ENCODE results near the gene KNOP1. TPM values are rescaled to one million over a fixed set of nuclear protein-coding genes. Genes with fewer than 3 reads are reported as not detected.

The KNOP1 gene
- total RNA-seq, 5 donors from 2014 or later (not counting 1 experiment from before 2014, with no cell fraction given) = 8.2 to 20.4 (median 18.6) TPM

- ChIA-PET POLR2A (no interaction called here), CTCF (no interaction called here)
- Mint-ChIP-seq H3K9me3 (no peaks in the 10 kb centered on the region), H3K4me1 (peaks cover 0 to 4% (median 0%) of the 10 kb centered on the region in 3 donors), H3K27ac (no peak overlapping the region), H3K36me3 (peaks cover 60% of the 10 kb centered on the region), H3K27me3 (no peaks in the 10 kb centered on the region), H3K4me3 (no peak overlapping the region)
- Histone ChIP-seq H3K4me1 (ENCODE audit: control insufficient read depth in 1 of 2, extremely low read depth in 1 of 2, insufficient read depth in 2 of 2, low read length in 2 of 2) (no peaks in the 10 kb centered on the region), H3K27ac (ENCODE audit: low read length) (no peak overlapping the region), H3K27me3 (replicated peaks in 1 of 2; ENCODE audit: control insufficient read depth in 2 of 2, extremely low read depth in 1 of 2, insufficient read depth in 2 of 2, low read length in 1 of 2) (no peaks in the 10 kb centered on the region), H3K36me3 (ENCODE audit: control insufficient read depth in 2 of 2, extremely low read depth in 1 of 2, insufficient read depth in 1 of 2, low read length in 1 of 2) (peaks cover 0 to 11% of the 10 kb centered on the region in 2 donors), H3K4me3 (ENCODE audit: control insufficient read depth in 1 of 2, extremely low read depth in 1 of 2, low read length in 1 of 2) (no peak overlapping the region), H3K9me3 (no peaks in the 10 kb centered on the region)
- no peak for DNase-seq
- ATAC-seq (replicated peaks in 1 of 4) = no peak
- no CpG with 5 or more reads among the region's 1 CpG for WGBS (ENCODE audit: insufficient coverage)
Observed at GRCh38 chr16:19659554-19659953, 58.5 kb downstream of the KNOP1 start.

- no peaks in the 10 kb centered on the region for H3K9me3 Mint-ChIP-seq
- Histone ChIP-seq H3K4me1 (ENCODE audit: control insufficient read depth in 1 of 2, extremely low read depth in 1 of 2, insufficient read depth in 2 of 2, low read length in 2 of 2) (no peaks in the 10 kb centered on the region), H3K27me3 (replicated peaks in 1 of 2; ENCODE audit: control insufficient read depth in 2 of 2, extremely low read depth in 1 of 2, insufficient read depth in 2 of 2, low read length in 1 of 2) (no peaks in the 10 kb centered on the region), H3K9me3 (no peaks in the 10 kb centered on the region), H3K27ac (ENCODE audit: low read length) (no peak overlapping the region), H3K4me3 (ENCODE audit: control insufficient read depth in 1 of 2, extremely low read depth in 1 of 2, low read length in 1 of 2) (no peak overlapping the region), H3K36me3 (ENCODE audit: control insufficient read depth in 2 of 2, extremely low read depth in 1 of 2, insufficient read depth in 1 of 2, low read length in 1 of 2) (peaks cover 7 to 28% of the 10 kb centered on the region in 2 donors)
- POLR2A ChIA-PET = no interaction called here
- H3K27ac Mint-ChIP-seq = no peak overlapping the region
- 100% methylated on average over 3 of the region's 4 CpGs for WGBS (ENCODE audit: insufficient coverage)
- H3K36me3 Mint-ChIP-seq = peaks cover 67% of the 10 kb centered on the region
- H3K4me3 Mint-ChIP-seq = no peak overlapping the region
- no peaks in the 10 kb centered on the region for H3K27me3 Mint-ChIP-seq
- no peak for DNase-seq
- peaks cover 0 to 4% (median 0%) of the 10 kb centered on the region in 3 donors for H3K4me1 Mint-ChIP-seq
- ATAC-seq (replicated peaks in 1 of 4) = no peak
- CTCF ChIA-PET = no interaction called here
Observed at GRCh38 chr16:19657831-19658230, 60.2 kb downstream of the KNOP1 start.

DNA sequence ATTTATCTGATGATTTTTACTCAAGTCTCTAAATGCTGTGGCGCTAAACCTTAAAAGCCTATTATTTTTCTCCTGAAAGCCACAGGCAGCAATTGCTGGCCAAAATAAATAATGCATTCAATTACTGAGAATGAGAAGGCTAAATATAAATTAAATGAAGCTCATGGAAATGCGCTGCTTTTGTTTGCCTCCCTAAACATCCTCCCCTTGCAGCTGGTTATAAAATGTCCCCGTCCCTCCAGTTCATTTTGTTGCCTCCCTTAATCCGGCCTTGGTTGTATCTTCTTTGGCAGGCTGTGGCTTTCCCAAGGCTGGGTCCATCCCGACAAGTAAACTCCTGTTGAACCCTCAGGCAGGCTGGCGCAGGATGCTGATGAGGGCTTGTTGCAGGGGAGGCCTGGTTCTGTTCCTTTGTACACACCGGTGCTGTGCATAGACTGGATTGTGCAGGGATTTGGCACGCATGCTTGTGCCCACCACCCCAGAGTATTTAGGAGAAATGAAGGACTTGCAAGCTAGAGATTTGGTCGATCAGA, 62.7 kb downstream of the KNOP1 start:
- no peaks in the 10 kb centered on the region for H3K4me1 ChIP-seq (ENCODE audit: control insufficient read depth in 1 of 2, extremely low read depth in 1 of 2, insufficient read depth in 2 of 2, low read length in 2 of 2)
- peaks cover 7 to 45% of the 10 kb centered on the region in 2 donors for H3K36me3 ChIP-seq (ENCODE audit: control insufficient read depth in 2 of 2, extremely low read depth in 1 of 2, insufficient read depth in 1 of 2, low read length in 1 of 2)
- H3K9me3 Mint-ChIP-seq = no peaks in the 10 kb centered on the region
- ATAC-seq (replicated peaks in 1 of 4) (no peak), DNase-seq (no peak)
- H3K9me3 ChIP-seq = no peaks in the 10 kb centered on the region
- H3K27me3 ChIP-seq (replicated peaks in 1 of 2; ENCODE audit: control insufficient read depth in 2 of 2, extremely low read depth in 1 of 2, insufficient read depth in 2 of 2, low read length in 1 of 2) = no peaks in the 10 kb centered on the region
- 95% methylated on average over 4 of the region's 9 CpGs for whole genome bisulfite sequencing (ENCODE audit: insufficient coverage)
- CTCF ChIA-PET = no interaction called here
- no peak overlapping the region for H3K27ac Mint-ChIP-seq
- H3K4me3 ChIP-seq (ENCODE audit: control insufficient read depth in 1 of 2, extremely low read depth in 1 of 2, low read length in 1 of 2) = no peak overlapping the region
- H3K27ac ChIP-seq (ENCODE audit: low read length) = no peak overlapping the region
- POLR2A ChIA-PET = no interaction called here
- peaks cover 0 to 1% (median 0%) of the 10 kb centered on the region in 3 donors for H3K4me1 Mint-ChIP-seq
- H3K36me3 Mint-ChIP-seq = peaks cover 66% of the 10 kb centered on the region
- H3K4me3 Mint-ChIP-seq = no peak overlapping the region
- no peaks in the 10 kb centered on the region for H3K27me3 Mint-ChIP-seq

- Mint-ChIP-seq H3K27ac (no peak overlapping the region), H3K9me3 (no peaks in the 10 kb centered on the region), H3K36me3 (peaks cover 70% of the 10 kb centered on the region), H3K4me3 (no peak overlapping the region), H3K27me3 (no peaks in the 10 kb centered on the region), H3K4me1 (no peaks in the 10 kb centered on the region)
- Histone ChIP-seq H3K4me1 (ENCODE audit: control insufficient read depth in 1 of 2, extremely low read depth in 1 of 2, insufficient read depth in 2 of 2, low read length in 2 of 2) (no peaks in the 10 kb centered on the region), H3K36me3 (ENCODE audit: control insufficient read depth in 2 of 2, extremely low read depth in 1 of 2, insufficient read depth in 1 of 2, low read length in 1 of 2) (peaks cover 9 to 50% of the 10 kb centered on the region in 2 donors), H3K27ac (ENCODE audit: low read length) (no peak overlapping the region), H3K9me3 (no peaks in the 10 kb centered on the region), H3K4me3 (ENCODE audit: control insufficient read depth in 1 of 2, extremely low read depth in 1 of 2, low read length in 1 of 2) (no peak overlapping the region), H3K27me3 (replicated peaks in 1 of 2; ENCODE audit: control insufficient read depth in 2 of 2, extremely low read depth in 1 of 2, insufficient read depth in 2 of 2, low read length in 1 of 2) (no peaks in the 10 kb centered on the region)
- ChIA-PET POLR2A (no interaction called here), CTCF (interaction anchor here in 1 of 2 donors (0.7 kb wide), 1 partner anchor 177 kb away, joined by 5 read pairs; no protein-coding TSS in a partner anchor)
- no peak for ATAC-seq (replicated peaks in 1 of 4)
- WGBS (ENCODE audit: insufficient coverage) = 100% methylated on average over 2 of the region's 9 CpGs
- no peak for DNase-seq
Observed at GRCh38 chr16:19654147-19654546, 63.9 kb downstream of the KNOP1 start.

Other genes with a start within 250 kb of the KNOP1 start
- gene GDE1, start 196.1 kb downstream of the KNOP1 start, total RNA-seq = 10 to 100 TPM; 19.8 to 24.8 (median 23.1) TPM
- 10 to 100 TPM; 12.3 to 18.8 (median 17.1) TPM for gene CCP110, start 194.3 kb downstream of the KNOP1 start, total RNA-seq
- gene VPS35L, start 162.5 kb downstream of the KNOP1 start, total RNA-seq = 10 to 100 TPM; 40.2 to 46.9 (median 42.9) TPM
- gene IQCK, start within 50 bp of the KNOP1 start, total RNA-seq = 1 to 10 TPM; 1.6 to 3.3 (median 2.0) TPM
- 1 to 10 TPM; 1.2 to 4.4 (median 1.4) TPM for gene GPRC5B, start 166.6 kb upstream of the KNOP1 start, total RNA-seq